ENCODE measurements around the gene PGR. TPM values are rescaled to one million over a fixed set of nuclear protein-coding genes. Genes with fewer than 3 reads are reported as not detected.

Gene PGR
- total RNA-seq, 4 donors from 2014 or later = 6.3 to 13.4 (median 9.4) TPM

GRCh38 chr11:101011881-101012280 lies 117.7 kb downstream of the PGR start:
- WGBS = 85% methylated on average over 5 of the region's 5 CpGs
- H3K9me3 ChIP-seq = no peaks in the 10 kb centered on the region
- TF ChIP-seq EP300 (IDR thresholded peaks at IDR 0.05) = no peak
- TF ChIP-seq CTCF (IDR thresholded peaks at IDR 0.05) = no peak
- no peak for TF ChIP-seq POLR2AphosphoS5 (IDR thresholded peaks at IDR 0.05)
- no peak for TF ChIP-seq POLR2A (IDR thresholded peaks at IDR 0.05; ENCODE audit: low read depth)
- no peak for DNase-seq (ENCODE audit: extremely low spot score)
- H3K27me3 ChIP-seq = no peaks in the 10 kb centered on the region
- no peak overlapping the region for H3K4me3 ChIP-seq
- no peaks in the 10 kb centered on the region for H3K4me1 ChIP-seq
- intact Hi-C loops (cut with DNase I) = no loop called here
- H3K36me3 ChIP-seq = no peaks in the 10 kb centered on the region
- no peak overlapping the region for H3K27ac ChIP-seq (replicated peaks in 1 of 4)

- H3K27me3 ChIP-seq = no peaks in the 10 kb centered on the region
- H3K9me3 ChIP-seq = no peaks in the 10 kb centered on the region
- no peak overlapping the region for H3K4me3 ChIP-seq
- H3K27ac ChIP-seq (replicated peaks in 1 of 4) = no peak overlapping the region
- TF ChIP-seq POLR2AphosphoS5 (IDR thresholded peaks at IDR 0.05) (no peak), EP300 (IDR thresholded peaks at IDR 0.05) (no peak)
- WGBS = 81% methylated on average over 5 of the region's 5 CpGs
- intact Hi-C loops (cut with DNase I) = no loop called here
- H3K4me1 ChIP-seq = no peaks in the 10 kb centered on the region
- no peaks in the 10 kb centered on the region for H3K36me3 ChIP-seq
- no peak for DNase-seq (ENCODE audit: extremely low spot score)
Measured at GRCh38 chr11:101010899-101011298, 118.7 kb downstream of the PGR start.

GRCh38 chr11:101009690-101010055 lies 119.9 kb downstream of the PGR start:
- Histone ChIP-seq H3K4me1 (no peaks in the 10 kb centered on the region), H3K36me3 (no peaks in the 10 kb centered on the region), H3K27ac (replicated peaks in 1 of 4) (no peak overlapping the region), H3K9me3 (no peaks in the 10 kb centered on the region), H3K27me3 (no peaks in the 10 kb centered on the region), H3K4me3 (no peak overlapping the region)
- no peak for TF ChIP-seq EP300 (IDR thresholded peaks at IDR 0.05)
- TF ChIP-seq CTCF (IDR thresholded peaks at IDR 0.05) = no peak
- no peak for TF ChIP-seq POLR2AphosphoS5 (IDR thresholded peaks at IDR 0.05)
- TF ChIP-seq POLR2A (IDR thresholded peaks at IDR 0.05; ENCODE audit: low read depth) = no peak
- no peak for DNase-seq (ENCODE audit: extremely low spot score)
- intact Hi-C loops (cut with DNase I) = no loop called here
- WGBS = 34% methylated on average over 2 of the region's 2 CpGs

GRCh38 chr11:101008961-101009689 lies 120.5 kb downstream of the PGR start:
- H3K27me3 ChIP-seq = no peaks in the 10 kb centered on the region
- H3K27ac ChIP-seq (replicated peaks in 1 of 4) = no peak overlapping the region
- no peak overlapping the region for H3K4me3 ChIP-seq
- no peaks in the 10 kb centered on the region for H3K9me3 ChIP-seq
- H3K36me3 ChIP-seq = no peaks in the 10 kb centered on the region
- intact Hi-C loops (cut with DNase I) = no loop called here
- TF ChIP-seq EP300 (IDR thresholded peaks at IDR 0.05) (no peak), POLR2A (IDR thresholded peaks at IDR 0.05; ENCODE audit: low read depth) (no peak), POLR2AphosphoS5 (IDR thresholded peaks at IDR 0.05) (no peak)
- no peak for DNase-seq (ENCODE audit: extremely low spot score)
- H3K4me1 ChIP-seq = no peaks in the 10 kb centered on the region
- 56% methylated on average over 1 of the region's 1 CpG for WGBS

GRCh38 chr11:101003468-101003867 lies 126.1 kb downstream of the PGR start:
- DNase-seq (ENCODE audit: extremely low spot score) = no peak
- H3K27ac ChIP-seq (replicated peaks in 1 of 4) = no peak overlapping the region
- no peaks in the 10 kb centered on the region for H3K27me3 ChIP-seq
- H3K4me1 ChIP-seq = no peaks in the 10 kb centered on the region
- H3K4me3 ChIP-seq = no peak overlapping the region
- WGBS = 83% methylated on average over 4 of the region's 4 CpGs
- H3K36me3 ChIP-seq = no peaks in the 10 kb centered on the region
- no peak for TF ChIP-seq POLR2AphosphoS5 (IDR thresholded peaks at IDR 0.05)
- TF ChIP-seq EP300 (IDR thresholded peaks at IDR 0.05) = no peak
- no peak for TF ChIP-seq POLR2A (IDR thresholded peaks at IDR 0.05; ENCODE audit: low read depth)
- no peak for TF ChIP-seq CTCF (IDR thresholded peaks at IDR 0.05)
- H3K9me3 ChIP-seq = no peaks in the 10 kb centered on the region
- intact Hi-C loops (cut with DNase I) = no loop called here

GRCh38 chr11:100999756-101000155 lies 129.9 kb downstream of the PGR start:
- no peak for TF ChIP-seq CTCF (IDR thresholded peaks at IDR 0.05)
- no peak for TF ChIP-seq POLR2AphosphoS5 (IDR thresholded peaks at IDR 0.05)
- TF ChIP-seq EP300 (IDR thresholded peaks at IDR 0.05) = no peak
- TF ChIP-seq POLR2A (IDR thresholded peaks at IDR 0.05; ENCODE audit: low read depth) = no peak
- Histone ChIP-seq H3K9me3 (no peaks in the 10 kb centered on the region), H3K27ac (replicated peaks in 1 of 4) (no peak overlapping the region), H3K4me3 (no peak overlapping the region), H3K4me1 (no peaks in the 10 kb centered on the region), H3K36me3 (no peaks in the 10 kb centered on the region), H3K27me3 (no peaks in the 10 kb centered on the region)
- intact Hi-C loops (cut with DNase I) = no loop called here
- 100% methylated on average over 1 of the region's 1 CpG for WGBS
- no peak for DNase-seq (ENCODE audit: extremely low spot score)

Measured in esophagus muscularis mucosa (tissue), 4 donors.